Inferior parietal cortex (tissue), 1 donor: ENCODE data around the gene OR8D4.
A peak's percentile ranks its signal among the peaks of the same experiment; 100 is the strongest.
"Not testable (repeated sequence)": the region's sequence is repeated elsewhere in the genome, so short reads cannot be mapped to it uniquely, and the experiment has no call there.

Source experiments
- DNase-seq: peaks from one replicate; pipeline ENCODE4 v3.0.0-alpha.2; 2016; ENCODE audit errors: extremely low spot score

The OR8D4 gene

GRCh38 chr11:123901867-123902266, at the start of gene OR8D4:
TSS of gene OR8D4 (plus strand) at chr11:123902167. CDS start at chr11:123906432, 4,265 bp downstream.
- no peak for DNase-seq

GRCh38 chr11:123852321-123852720, 49.6 kb upstream of the OR8D4 start:
- no peak for DNase-seq

- DNase-seq, result no peak
Observed at GRCh38 chr11:123853038-123853437, 48.9 kb upstream of the OR8D4 start.

- DNase-seq, result no peak
Observed at GRCh38 chr11:123856444-123856843, 45.5 kb upstream of the OR8D4 start.

GRCh38 chr11:123859731-123860130, 42.2 kb upstream of the OR8D4 start:
- DNase-seq, result no peak

- DNase-seq, result not testable (repeated sequence)
Observed at GRCh38 chr11:123865293-123865692, 36.7 kb upstream of the OR8D4 start.

GRCh38 chr11:123867795-123868194, 34.2 kb upstream of the OR8D4 start:
- DNase-seq, result not testable (repeated sequence)

GRCh38 chr11:123880912-123881311, 21.1 kb upstream of the OR8D4 start:
- DNase-seq, result no peak

- DNase-seq, result no peak
Observed at GRCh38 chr11:123885570-123885969, 16.4 kb upstream of the OR8D4 start, which contains the start of gene TMEM225. TSS of gene TMEM225 (minus strand) at chr11:123885670. CDS start at chr11:123885425, 245 bp downstream.

- DNase-seq, result peak; percentile 23
Observed at GRCh38 chr11:123892031-123892430, 9.9 kb upstream of the OR8D4 start.

GRCh38 chr11:123899792-123900191, 2.2 kb upstream of the OR8D4 start:
- DNase-seq, result no peak

- no peak for DNase-seq
Observed at GRCh38 chr11:123903932-123904331, 2.0 kb downstream of the OR8D4 start.

- DNase-seq, result no peak
Observed at GRCh38 chr11:123904932-123905331, 3.0 kb downstream of the OR8D4 start.

GRCh38 chr11:123905826-123906225, 3.9 kb downstream of the OR8D4 start:
- DNase-seq, result peak; percentile 17

GRCh38 chr11:123920943-123921342, 19.0 kb downstream of the OR8D4 start:
- no peak for DNase-seq

GRCh38 chr11:123924027-123924426, 22.1 kb downstream of the OR8D4 start:
- DNase-seq, result no peak

GRCh38 chr11:123939317-123939716, 37.4 kb downstream of the OR8D4 start, which contains the start of gene OR4D5:
TSS of gene OR4D5 (plus strand) at chr11:123939617. CDS start at chr11:123939617, 0 bp downstream.
- DNase-seq, result no peak

GRCh38 chr11:123942413-123942812, 40.4 kb downstream of the OR8D4 start:
- DNase-seq, result no peak

GRCh38 chr11:123943738-123944137, 41.8 kb downstream of the OR8D4 start, which contains the start of gene OR6T1:
TSS of gene OR6T1 (minus strand) at chr11:123943838. CDS start at chr11:123943838, 0 bp downstream.
- no peak for DNase-seq

- no peak for DNase-seq
Observed at GRCh38 chr11:123945132-123945531, 43.2 kb downstream of the OR8D4 start.

GRCh38 chr11:123956752-123957151, 54.8 kb downstream of the OR8D4 start:
- DNase-seq, result no peak
